AG10803 (cell line): Measurements from ENCODE around the gene PPM1B.

ENCODE experiments used
- DNase-seq: peaks from one replicate; pipeline ENCODE4 v3.0.0; 2010; ENCODE audit warnings: low read depth
- H3K4me3 ChIP-seq: 2 replicates; pipeline ENCODE4 v1.5.1; 2011; ENCODE audit warnings: mild to moderate bottlenecking, low read length, control low read depth
- TF ChIP-seq, protein P1 (sequence below): conservative IDR thresholded peaks from 2 replicates; pipeline ENCODE4 v1.5.1; 2011; ENCODE audit warnings: mild to moderate bottlenecking, low read length, control low read depth, inconsistent platforms

PPM1B gene

GRCh38 chr2:44277541-44277940 is 108.9 kb downstream of the PPM1B start:
- TF ChIP-seq, protein P1, sequence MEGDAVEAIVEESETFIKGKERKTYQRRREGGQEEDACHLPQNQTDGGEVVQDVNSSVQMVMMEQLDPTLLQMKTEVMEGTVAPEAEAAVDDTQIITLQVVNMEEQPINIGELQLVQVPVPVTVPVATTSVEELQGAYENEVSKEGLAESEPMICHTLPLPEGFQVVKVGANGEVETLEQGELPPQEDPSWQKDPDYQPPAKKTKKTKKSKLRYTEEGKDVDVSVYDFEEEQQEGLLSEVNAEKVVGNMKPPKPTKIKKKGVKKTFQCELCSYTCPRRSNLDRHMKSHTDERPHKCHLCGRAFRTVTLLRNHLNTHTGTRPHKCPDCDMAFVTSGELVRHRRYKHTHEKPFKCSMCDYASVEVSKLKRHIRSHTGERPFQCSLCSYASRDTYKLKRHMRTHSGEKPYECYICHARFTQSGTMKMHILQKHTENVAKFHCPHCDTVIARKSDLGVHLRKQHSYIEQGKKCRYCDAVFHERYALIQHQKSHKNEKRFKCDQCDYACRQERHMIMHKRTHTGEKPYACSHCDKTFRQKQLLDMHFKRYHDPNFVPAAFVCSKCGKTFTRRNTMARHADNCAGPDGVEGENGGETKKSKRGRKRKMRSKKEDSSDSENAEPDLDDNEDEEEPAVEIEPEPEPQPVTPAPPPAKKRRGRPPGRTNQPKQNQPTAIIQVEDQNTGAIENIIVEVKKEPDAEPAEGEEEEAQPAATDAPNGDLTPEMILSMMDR: no peak
- DNase-seq: no peak
- no peak overlapping the region for H3K4me3 ChIP-seq

DNA sequence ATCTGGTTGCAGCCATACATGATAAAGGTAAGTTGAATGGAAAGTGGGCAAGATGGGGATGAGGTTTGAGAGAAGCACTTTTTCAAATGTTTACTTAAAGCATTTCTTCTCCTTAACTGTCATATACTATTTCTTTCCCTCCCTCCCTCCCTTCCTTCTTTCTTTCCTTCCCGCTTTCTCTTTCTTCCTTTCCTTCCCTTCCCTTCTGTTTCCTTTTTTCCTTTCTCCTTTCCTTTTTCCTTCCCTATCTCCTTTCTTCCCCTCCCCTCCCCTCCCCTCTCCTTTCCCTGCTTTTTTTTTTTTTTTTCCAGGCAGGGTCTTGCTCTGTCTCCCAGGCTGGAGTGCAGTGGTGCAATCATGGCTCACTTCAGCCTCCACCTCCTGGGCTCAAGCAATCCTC is 112.2 kb downstream of the PPM1B start:
- TF ChIP-seq, protein P1: no peak
- DNase-seq: no peak
- H3K4me3 ChIP-seq: no peak overlapping the region
